IMR-90 (cell line): ENCODE results near the gene DHCR24. TPM values are rescaled to one million over a fixed set of nuclear protein-coding genes. Genes with fewer than 3 reads are reported as not detected.

Experiments
- ATAC-seq: fragments of 200-7000 bp; cut with Tn5 transposase; 2 replicates; pipeline ENCODE4 v1.9.1; 2020; ENCODE audit warnings: low read depth, mild to moderate bottlenecking, moderate library complexity
- BruUV-seq: library from RNA; stranded (reverse); fragments of 400-500 nt; replicated peaks from 2 replicates; lab custom pipeline; 2021; lab: Mats Ljungman, UMichigan
- CTCF ChIA-PET: fragments of 300-600 bp; formaldehyde crosslinking; extraction: SDS; loops from one replicate; lab custom pipeline; 2021; ENCODE audit warnings: antibody characterized with exemption; lab: Yijun Ruan, JAX
- POLR2A ChIA-PET: fragments of 300-600 bp; sonication (Branson Sonifier 250); formaldehyde crosslinking; loops from one replicate; lab custom pipeline; 2022; ENCODE audit warnings: antibody characterized with exemption; ENCODE audit not compliant: unreplicated experiment; lab: Charles Lee
- DNase-seq: peaks from one replicate; pipeline ENCODE4 v3.0.0; 2013
- H2AFZ ChIP-seq: replicated peaks from 2 replicates; pipeline ENCODE3; 2013; ENCODE audit warnings: low read length, mild to moderate bottlenecking; ENCODE audit not compliant: poor library complexity
- H2AK5ac ChIP-seq: 2 replicates; pipeline ENCODE4 v1.6.1; 2013; ENCODE audit warnings: low read depth, low read length, inconsistent platforms
- H2AK9ac ChIP-seq: replicated peaks from 2 replicates; pipeline ENCODE3; 2013; ENCODE audit warnings: mild to moderate bottlenecking, low read depth, low read length, moderate library complexity; ENCODE audit not compliant: poor library complexity
- H2BK120ac ChIP-seq: 2 replicates; pipeline ENCODE4 v1.6.1; 2013; ENCODE audit warnings: low read depth, low read length, inconsistent platforms
- H2BK15ac ChIP-seq: 3 replicates; pipeline ENCODE4 v1.6.1; 2013; ENCODE audit warnings: low read depth, low read length, inconsistent platforms
- H2BK20ac ChIP-seq: 2 replicates; pipeline ENCODE4 v1.6.1; 2013; ENCODE audit warnings: low read depth, mild to moderate bottlenecking, inconsistent platforms, low read length, moderate library complexity
- H2BK5ac ChIP-seq: 2 replicates; pipeline ENCODE4 v1.6.1; 2013; ENCODE audit warnings: mild to moderate bottlenecking, low read depth, low read length, inconsistent platforms; ENCODE audit not compliant: poor library complexity, severe bottlenecking
- H3K14ac ChIP-seq: replicated peaks from 2 replicates; pipeline ENCODE4 v1.6.1; 2013; ENCODE audit warnings: low read depth, low read length, inconsistent platforms
- H3K18ac ChIP-seq: 2 replicates; pipeline ENCODE4 v1.6.1; 2013; ENCODE audit warnings: low read depth, low read length, control low read depth
- H3K23ac ChIP-seq: 2 replicates; pipeline ENCODE4 v1.6.1; 2013; ENCODE audit warnings: low read depth, low read length, inconsistent platforms
- H3K27ac ChIP-seq: 2 replicates; pipeline ENCODE4 v1.5.1; 2013; ENCODE audit warnings: mild to moderate bottlenecking, control low read depth, low read length; ENCODE audit not compliant: insufficient read depth
- H3K27me3 ChIP-seq: 2 replicates; pipeline ENCODE4 v1.6.1; 2013; ENCODE audit warnings: low read length; ENCODE audit not compliant: control insufficient read depth, insufficient read depth
- H3K36me3 ChIP-seq: 2 replicates; pipeline ENCODE4 v1.6.1; 2013; ENCODE audit warnings: low read length, mixed read lengths; ENCODE audit not compliant: control insufficient read depth, insufficient read depth
- H3K4ac ChIP-seq: 2 replicates; pipeline ENCODE4 v1.6.1; 2013; ENCODE audit warnings: low read depth, low read length, inconsistent platforms
- H3K4me1 ChIP-seq: 2 replicates; pipeline ENCODE4 v1.6.1; 2013; ENCODE audit warnings: low read length, mixed read lengths; ENCODE audit not compliant: control insufficient read depth, insufficient read depth
- H3K4me2 ChIP-seq: 2 replicates; pipeline ENCODE4 v1.6.1; 2013; ENCODE audit warnings: low read depth, mild to moderate bottlenecking, control low read depth, low read length, moderate library complexity
- H3K4me3 ChIP-seq: 2 replicates; pipeline ENCODE4 v1.5.1; 2013; ENCODE audit warnings: low read depth, mild to moderate bottlenecking, control low read depth, low read length, moderate library complexity; ENCODE audit not compliant: insufficient read depth
- H3K56ac ChIP-seq: 2 replicates; pipeline ENCODE4 v1.6.1; 2013; ENCODE audit warnings: low read length, inconsistent platforms; ENCODE audit not compliant: insufficient read depth; ENCODE audit errors: extremely low read depth
- H3K79me1 ChIP-seq, 2 experiments: 2 replicates each; pipeline ENCODE4 v1.6.1; 2013; ENCODE audit warnings: low read length in 2 of 2, inconsistent platforms in 1 of 2, low read depth in 1 of 2
- H3K9ac ChIP-seq: 2 replicates; pipeline ENCODE4 v1.6.1; 2013; ENCODE audit warnings: low read depth, low read length, control low read depth
- H3K9me1 ChIP-seq: 2 replicates; pipeline ENCODE4 v1.6.1; 2013; ENCODE audit warnings: low read length, inconsistent platforms; ENCODE audit not compliant: insufficient read depth
- H3K9me3 ChIP-seq: 2 replicates; pipeline ENCODE4 v1.6.1; 2013; ENCODE audit warnings: low read length; ENCODE audit not compliant: control insufficient read depth, insufficient read depth
- H4K20me1 ChIP-seq: 2 replicates; pipeline ENCODE4 v1.6.1; 2013; ENCODE audit warnings: low read length, inconsistent platforms; ENCODE audit not compliant: insufficient read depth
- H4K5ac ChIP-seq: 2 replicates; pipeline ENCODE4 v1.6.1; 2013; ENCODE audit warnings: mild to moderate bottlenecking, low read depth, low read length, control low read depth
- H4K8ac ChIP-seq, 2 experiments: 2 replicates each; pipeline ENCODE4 v1.6.1; 2013; ENCODE audit warnings: low read depth in 2 of 2, low read length in 2 of 2, control low read depth in 1 of 2, inconsistent platforms in 1 of 2
- H4K91ac ChIP-seq: 2 replicates; pipeline ENCODE4 v1.6.1; 2013; ENCODE audit warnings: low read depth, low read length, inconsistent platforms; ENCODE audit not compliant: insufficient read depth
- MAFK ChIP-seq: IDR thresholded peaks from 2 replicates; pipeline ENCODE4 v1.6.1; 2012; ENCODE audit warnings: low read depth, low read length, improper control_type of control experiment
- RAD21 ChIP-seq: IDR thresholded peaks from 2 replicates; pipeline ENCODE4 v1.6.1; 2012; ENCODE audit warnings: low read length, improper control_type of control experiment
- WGBS, 2 experiments: methylation state at CpG; one replicate each; pipeline versions ENCODE4 v1.1.5 to v1.1.7; 2013; ENCODE audit warnings: missing lambda C conversion rate in 2 of 2; ENCODE audit not compliant: insufficient read length in 1 of 2; ENCODE audit errors: extremely low coverage in 2 of 2; 5-methylcytosine and 5-hydroxymethylcytosine counted together
- dilution Hi-C: fragments of 300-500 bp; cut with HindIII; formaldehyde crosslinking; loops from one replicate; pipeline ENCODE4 v1.14.3; 2018; ENCODE audit warnings: low sequenced_read_pairs; ENCODE audit not compliant: unreplicated experiment
- in situ Hi-C: fragments of 300-500 bp; cut with MboI; formaldehyde crosslinking; loops from 3 replicates; pipeline ENCODE4 v1.14.3; 2019; ENCODE audit warnings: low sequenced_read_pairs, inconsistent platforms, mixed read lengths
- intact Hi-C: fragments of 100-400 bp; cut with micrococcal nuclease; formaldehyde crosslinking; loops from 2 replicates; pipeline ENCODE4 v1.10.0; 2022
- polyA plus RNA-seq, 3 experiments: library from polyadenylated mRNA; depleted of rRNA; stranded (reverse); fragments of >200 nt; gene quantifications; 2 replicates each; pipeline ENCODE4 v1.2.3, GENCODE V29; 2012; ENCODE audit warnings: low replicate concordance in 1 of 3
- total RNA-seq: library from RNA; depleted of rRNA; stranded (reverse); fragments of >200 nt; gene quantifications from 2 replicates; pipeline ENCODE4 v1.2.3, GENCODE V29; 2012

DHCR24 gene
- total and polyA plus RNA-seq, 2 of the 4 experiments (the other 2 are of a cell fraction), result 130 to 194 TPM

GRCh38 chr1:54926970-54927369, 40.0 kb upstream of the DHCR24 start:
- DNase-seq, result peak; percentile 41
- Histone ChIP-seq H2BK5ac (no peak overlapping the region), H3K18ac (no peak overlapping the region), H4K91ac (no peak overlapping the region), H3K27me3 (peaks cover 8% of the 10 kb centered on the region), H3K36me3 (no peaks in the 10 kb centered on the region), H3K4me2 (0 out of 2 replicates have a peak overlapping the region, but pooled peaks have one; percentile 20), H2AK5ac (no peak overlapping the region), H3K27ac (no peak overlapping the region), H3K56ac (no peak overlapping the region), H2BK15ac (no peak overlapping the region), H2BK120ac (no peak overlapping the region), H3K4me1 (peaks cover 3% of the 10 kb centered on the region), H3K9me3 (no peaks in the 10 kb centered on the region), H2BK20ac (no peak overlapping the region), H3K9ac (no peak overlapping the region), H3K23ac (no peak overlapping the region), H2AK9ac (no peak overlapping the region), H4K8ac (no peak overlapping the region), H3K9me1 (peaks cover 7% of the 10 kb centered on the region; the same call in 1 of the 2 replicates), H4K20me1 (no peaks in the 10 kb centered on the region), H3K4ac (no peak overlapping the region), H3K4me3 (no peak overlapping the region), H4K5ac (no peak overlapping the region), H2AFZ (no peak overlapping the region), H3K14ac (no peak overlapping the region), H3K79me1 (no peaks in the 10 kb centered on the region)
- dilution Hi-C loops (no loop called here), intact Hi-C loops (no loop called here), in situ Hi-C loops (no loop called here)
- no TSS peak for BruUV-seq
- WGBS, 2 experiments, result no CpG with 5 or more reads among the region's 2 CpGs
- CTCF ChIA-PET, result interaction anchor here (0.5 to 1.2 kb wide), 2 partner anchors 18 to 506 kb away, joined by 3 read pairs; no protein-coding TSS in a partner anchor
- peak; percentile 64 for ATAC-seq
- no peak for TF ChIP-seq RAD21
- peak; percentile 68 for TF ChIP-seq MAFK
- POLR2A ChIA-PET, result interaction anchor here (0.6 kb wide), 1 partner anchor 52 kb away, joined by 4 read pairs; no protein-coding TSS in a partner anchor
